WI38 (cell line): Measurements from ENCODE around the gene PPP1R37.

Experiments used
- H3K4me3 ChIP-seq: 2 replicates; pipeline ENCODE4 v1.5.1; 2011; ENCODE audit warnings: low read depth, mild to moderate bottlenecking, control low read depth, low read length
- CTCF ChIP-seq: IDR thresholded peaks from 2 replicates; pipeline ENCODE4 v1.5.1; 2012; ENCODE audit warnings: low read depth, mild to moderate bottlenecking, control low read depth, low read length

PPP1R37 gene

GRCh38 chr19:45171211-45171623 lies 78.2 kb downstream of the PPP1R37 start:
- TF ChIP-seq CTCF = no peak
- no peak overlapping the region for H3K4me3 ChIP-seq

- TF ChIP-seq CTCF = no peak
- no peak overlapping the region for H3K4me3 ChIP-seq
These were observed 79.2 kb downstream of the PPP1R37 start for GRCh38 chr19:45172173-45172572.

- no peak for TF ChIP-seq CTCF
- H3K4me3 ChIP-seq = no peak overlapping the region
These were observed 79.7 kb downstream of the PPP1R37 start for GRCh38 chr19:45172611-45173208.

GRCh38 chr19:45173816-45174215 lies 80.8 kb downstream of the PPP1R37 start:
- TF ChIP-seq CTCF = no peak

GRCh38 chr19:45175515-45176345 lies 82.8 kb downstream of the PPP1R37 start:
- H3K4me3 ChIP-seq = no peak overlapping the region
- TF ChIP-seq CTCF = no peak

More at GRCh38 chr19:45173816-45174215, 80.8 kb downstream of the PPP1R37 start:
- no peak overlapping the region for H3K4me3 ChIP-seq

GRCh38 chr19:45177817-45178261 lies 84.9 kb downstream of the PPP1R37 start, which contains the start of gene TRAPPC6A:
TRAPPC6A (minus strand) TSS chr19:45178237; CDS start chr19:45178218, 19 bp downstream.
- H3K4me3 ChIP-seq = peak within 1 kb of the TSS; percentile 84
- TF ChIP-seq CTCF = no peak

GRCh38 chr19:45178262-45179071 lies 85.5 kb downstream of the PPP1R37 start, which contains the start of gene BLOC1S3:
BLOC1S3 (plus strand) TSS chr19:45178784; CDS start chr19:45179297, 513 bp downstream.
- TF ChIP-seq CTCF = no peak
- peak within 1 kb of the TSS; percentile 84 for H3K4me3 ChIP-seq
